HCT116 (cell line): ENCODE measurements around the gene RNF217. TPM values are rescaled to one million over a fixed set of nuclear protein-coding genes. Genes with fewer than 3 reads are reported as not detected.

ENCODE experiments used
- ATAC-seq: fragments of 200-7000 bp; cut with Tn5 transposase; 2 replicates; pipeline ENCODE4 v1.9.1; 2020; ENCODE audit warnings: mild to moderate bottlenecking, moderate library complexity
- BruUV-seq: library from RNA; stranded (reverse); fragments of 400-500 nt; replicated peaks from 2 replicates; lab custom pipeline; 2021; lab: Mats Ljungman, UMichigan
- CTCF ChIA-PET: fragments of 300-600 bp; sonication (Branson Sonifier 250); formaldehyde crosslinking; loops from one replicate; lab custom pipeline; 2021; ENCODE audit warnings: antibody characterized with exemption; lab: Charles Lee
- POLR2A ChIA-PET: fragments of 300-600, 350-600 bp; sonication (Branson Sonifier 250); formaldehyde crosslinking; loops from one replicate; lab custom pipeline; 2021; ENCODE audit warnings: antibody characterized with exemption; lab: Charles Lee
- RAD21 ChIA-PET, 2 experiments: fragments of 300-600 bp; sonication (Branson Sonifier 250); formaldehyde crosslinking; loops; one replicate each; lab custom pipeline; 2023; ENCODE audit warnings: low total read pairs in 2 of 2; ENCODE audit not compliant: uncharacterized antibody in 2 of 2, unreplicated experiment in 2 of 2, low non-redundant PET in 1 of 2; lab: Charles Lee
- DNase-seq: peaks from one replicate; pipeline ENCODE4 v3.0.0-alpha.2; 2010; ENCODE audit warnings: low read depth, low spot score
- H2AFZ ChIP-seq: fragments of 200-600 bp; shearing (Covaris generic), sonication (generic); 2 replicates; pipeline ENCODE4 v1.6.1; 2017; ENCODE audit warnings: low read depth, mixed run types, mixed read lengths, antibody characterized with exemption, low read length; ENCODE audit not compliant: poor library complexity, severe bottlenecking
- H3K27ac ChIP-seq: 2 replicates; pipeline ENCODE4 v1.5.1; 2012; ENCODE audit warnings: low read depth, low read length
- H3K27me3 ChIP-seq: fragments of 200-600 bp; sonication (generic); 2 replicates; pipeline ENCODE4 v1.6.1; 2016; ENCODE audit warnings: mixed run types, low read length, mixed read lengths; ENCODE audit not compliant: insufficient read depth
- H3K36me3 ChIP-seq, 2 experiments: fragments of 200-500 bp in 1 of 2; fragments of 200-600 bp in 1 of 2; sonication (Bioruptor generic) in 1 of 2; sonication (generic) in 1 of 2; 2 replicates each; pipeline versions ENCODE4 v1.5.1 to v1.6.1; 2014 to 2016; ENCODE audit warnings: low read length in 2 of 2, inconsistent platforms in 1 of 2, mixed read lengths in 1 of 2, mixed run types in 1 of 2; ENCODE audit not compliant: insufficient read depth in 2 of 2, control insufficient read depth in 1 of 2
- H3K4me1 ChIP-seq, 2 experiments: fragments of 200-600 bp in 1 of 2; sonication (generic) in 1 of 2; 2 replicates each; pipeline versions ENCODE4 v1.5.1 to v1.6.1; 2012 to 2017; ENCODE audit warnings: low read length in 2 of 2, inconsistent platforms in 1 of 2, mild to moderate bottlenecking in 1 of 2, mixed read lengths in 1 of 2, mixed run types in 1 of 2, moderate library complexity in 1 of 2; ENCODE audit not compliant: insufficient read depth in 2 of 2, control insufficient read depth in 1 of 2
- H3K4me2 ChIP-seq: fragments of 200-600 bp; sonication (generic); 2 replicates; pipeline ENCODE4 v1.6.1; 2017; ENCODE audit warnings: mixed run types, low read length, mixed read lengths
- H3K4me3 ChIP-seq, 2 experiments: fragments of 200-600 bp in 1 of 2; sonication (generic) in 1 of 2; replicated peaks in 1 of 2; 2 replicates each; pipeline ENCODE4 v1.5.1; 2011 to 2016; ENCODE audit warnings: low read length in 2 of 2, control low read depth in 1 of 2, low read depth in 1 of 2, mild to moderate bottlenecking in 1 of 2, mixed read lengths in 1 of 2, mixed run types in 1 of 2
- H3K79me2 ChIP-seq: fragments of 200-600 bp; sonication (generic); 2 replicates; pipeline ENCODE4 v1.6.1; 2017; ENCODE audit warnings: mild to moderate bottlenecking, mixed run types, low read length, moderate library complexity, mixed read lengths; ENCODE audit not compliant: insufficient read depth
- H3K9ac ChIP-seq: fragments of 200-600 bp; sonication (generic); 2 replicates; pipeline ENCODE4 v1.6.1; 2016; ENCODE audit warnings: low read length, mixed read lengths
- H3K9me2 ChIP-seq: fragments of 200-600 bp; sonication (generic), shearing (Covaris generic); 2 replicates; pipeline ENCODE4 v1.6.1; 2017; ENCODE audit warnings: mixed run types, mild to moderate bottlenecking, moderate library complexity; ENCODE audit not compliant: insufficient read depth
- H3K9me3 ChIP-seq, 2 experiments: fragments of 200-500 bp in 1 of 2; fragments of 200-600 bp in 1 of 2; sonication (Bioruptor generic) in 1 of 2; sonication (generic) in 1 of 2; 2 replicates each; pipeline ENCODE4 v1.6.1; 2014 to 2017; ENCODE audit warnings: low read length in 2 of 2, mixed read lengths in 2 of 2, inconsistent platforms in 1 of 2, low read depth in 1 of 2, mild to moderate bottlenecking in 1 of 2, mixed run types in 1 of 2, moderate library complexity in 1 of 2; ENCODE audit not compliant: control insufficient read depth in 1 of 2, insufficient read depth in 1 of 2
- H4K20me1 ChIP-seq: fragments of 200-600 bp; sonication (generic), shearing (Covaris generic); 2 replicates; pipeline ENCODE4 v1.6.1; 2017; ENCODE audit warnings: mixed run types, mild to moderate bottlenecking, moderate library complexity; ENCODE audit not compliant: insufficient read depth
- CEBPB ChIP-seq: IDR thresholded peaks from 2 replicates; pipeline ENCODE4 v1.6.1; 2012; ENCODE audit warnings: low read depth
- EGR1 ChIP-seq: IDR thresholded peaks from 2 replicates; pipeline ENCODE4 v1.6.1; 2012; ENCODE audit warnings: low read depth
- ELF1 ChIP-seq: IDR thresholded peaks from 2 replicates; pipeline ENCODE4 v1.6.1; 2012; ENCODE audit warnings: low read depth, borderline replicate concordance
- EZH2 ChIP-seq: fragments of 200-600 bp; sonication (generic); IDR thresholded peaks from 2 replicates; pipeline ENCODE4 v1.6.1; 2017; ENCODE audit warnings: antibody characterized with exemption, mixed run types
- FOSL1 ChIP-seq: IDR thresholded peaks from 2 replicates; pipeline ENCODE4 v1.6.1; 2012; ENCODE audit warnings: low read depth
- POLR2AphosphoS5 ChIP-seq: IDR thresholded peaks from 2 replicates; pipeline ENCODE4 v1.6.1; 2011; ENCODE audit warnings: mild to moderate bottlenecking, low read depth, low read length, moderate library complexity
- SIN3A ChIP-seq: IDR thresholded peaks from 2 replicates; pipeline ENCODE4 v1.6.1; 2012; ENCODE audit warnings: low read depth
- SP1 ChIP-seq: IDR thresholded peaks from 2 replicates; pipeline ENCODE4 v1.6.1; 2012; ENCODE audit warnings: low read depth
- SRF ChIP-seq: IDR thresholded peaks from 2 replicates; pipeline ENCODE4 v1.6.1; 2012; ENCODE audit warnings: low read depth
- TCF7L2 ChIP-seq: IDR thresholded peaks from 2 replicates; pipeline ENCODE4 v1.7.0; 2011; ENCODE audit warnings: borderline replicate concordance, inconsistent platforms; ENCODE audit not compliant: insufficient read depth, insufficient read length; ENCODE audit errors: extremely low read depth
- YY1 ChIP-seq: IDR thresholded peaks from 2 replicates; pipeline ENCODE4 v1.6.1; 2011; ENCODE audit warnings: low read length, low read depth, moderate library complexity, mild to moderate bottlenecking; ENCODE audit not compliant: insufficient replicate concordance; ENCODE audit errors: extremely low read depth
- ZFX ChIP-seq: fragments of 450-650 bp; IDR thresholded peaks from 2 replicates; pipeline ENCODE4 v1.6.1; 2017
- intact Hi-C: fragments of 100-400 bp; cut with micrococcal nuclease; formaldehyde crosslinking; loops from 2 replicates; pipeline ENCODE4 v1.10.0; 2022
- total RNA-seq: library from RNA; stranded (reverse); gene quantifications from one replicate; pipeline ENCODE4 v1.2.1, GENCODE V29; 2021; ENCODE audit not compliant: unreplicated experiment
- TF ChIP-seq, protein P1 (sequence below): IDR thresholded peaks from 2 replicates; pipeline ENCODE4 v1.6.1; 2012; ENCODE audit warnings: low read depth
- TF ChIP-seq, protein P2 (sequence below), 3 experiments: fragments of 200-600 bp in 1 of 3; sonication (generic) in 1 of 3; IDR thresholded peaks in 2 of 3; conservative IDR thresholded peaks in 1 of 3; 2 replicates each; pipeline ENCODE4 v1.5.1; 2012 to 2017; ENCODE audit warnings: low read depth in 2 of 3, low read length in 2 of 3, antibody characterized with exemption in 1 of 3, borderline replicate concordance in 1 of 3, control low read depth in 1 of 3, mild to moderate bottlenecking in 1 of 3, mixed read lengths in 1 of 3, mixed run types in 1 of 3, moderate library complexity in 1 of 3; ENCODE audit not compliant: insufficient read depth in 1 of 3
- TF ChIP-seq, protein P3 (sequence below): IDR thresholded peaks from 2 replicates; pipeline ENCODE4 v1.6.1; 2012
- TF ChIP-seq, protein P4 (sequence below): IDR thresholded peaks from 2 replicates; pipeline ENCODE4 v1.6.1; 2012
- TF ChIP-seq, protein P5 (sequence below): IDR thresholded peaks from 2 replicates; pipeline ENCODE4 v1.6.1; 2011; ENCODE audit warnings: mild to moderate bottlenecking, low read length, moderate library complexity; ENCODE audit not compliant: insufficient replicate concordance; ENCODE audit errors: extremely low read depth

RNF217 gene
- total RNA-seq, 1 experiment from 2014 or later = 20.4 TPM

DNA sequence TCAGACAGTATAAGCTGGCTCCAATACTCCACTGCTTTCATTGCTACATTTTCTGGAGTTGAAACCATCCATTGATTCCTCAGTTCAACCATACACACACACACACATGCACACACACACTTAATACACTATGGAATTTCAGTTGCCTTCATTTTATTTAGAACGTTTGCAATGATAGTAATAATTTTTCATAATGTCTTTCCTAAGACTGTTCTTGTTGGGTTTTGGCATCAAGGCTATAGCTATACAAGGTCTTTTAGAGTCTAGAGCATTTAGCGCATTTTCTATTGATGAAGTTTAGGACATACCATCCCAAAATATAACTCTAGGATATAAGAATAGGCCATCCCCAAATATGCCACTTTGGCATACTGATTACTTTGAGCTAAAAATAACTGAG, 175.8 kb downstream of the RNF217 start:
- intact Hi-C loops = no loop called here
- no TSS peak for BruUV-seq

More for the DNA sequence above, 175.8 kb downstream of the RNF217 start:
- no peak overlapping the region for H2AFZ ChIP-seq
- H3K9me2 ChIP-seq = no peaks in the 10 kb centered on the region; the same call in 1 of the 2 replicates
- no peak overlapping the region for H3K4me3 ChIP-seq
- ChIA-PET RAD21 (no interaction called here), CTCF (no interaction called here), POLR2A (no interaction called here)
- H3K9ac ChIP-seq = no peak overlapping the region
- H3K4me2 ChIP-seq = no peak overlapping the region
- no peaks in the 10 kb centered on the region for H3K27me3 ChIP-seq
- no peak overlapping the region for H3K27ac ChIP-seq
- DNase-seq = no peak
- H3K79me2 ChIP-seq = no peaks in the 10 kb centered on the region
- no peak for TF ChIP-seq SP1
- no peak for TF ChIP-seq FOSL1
- TF ChIP-seq ZFX = no peak
- TF ChIP-seq SIN3A = no peak
- no peak for TF ChIP-seq EGR1
- TF ChIP-seq, protein P1, sequence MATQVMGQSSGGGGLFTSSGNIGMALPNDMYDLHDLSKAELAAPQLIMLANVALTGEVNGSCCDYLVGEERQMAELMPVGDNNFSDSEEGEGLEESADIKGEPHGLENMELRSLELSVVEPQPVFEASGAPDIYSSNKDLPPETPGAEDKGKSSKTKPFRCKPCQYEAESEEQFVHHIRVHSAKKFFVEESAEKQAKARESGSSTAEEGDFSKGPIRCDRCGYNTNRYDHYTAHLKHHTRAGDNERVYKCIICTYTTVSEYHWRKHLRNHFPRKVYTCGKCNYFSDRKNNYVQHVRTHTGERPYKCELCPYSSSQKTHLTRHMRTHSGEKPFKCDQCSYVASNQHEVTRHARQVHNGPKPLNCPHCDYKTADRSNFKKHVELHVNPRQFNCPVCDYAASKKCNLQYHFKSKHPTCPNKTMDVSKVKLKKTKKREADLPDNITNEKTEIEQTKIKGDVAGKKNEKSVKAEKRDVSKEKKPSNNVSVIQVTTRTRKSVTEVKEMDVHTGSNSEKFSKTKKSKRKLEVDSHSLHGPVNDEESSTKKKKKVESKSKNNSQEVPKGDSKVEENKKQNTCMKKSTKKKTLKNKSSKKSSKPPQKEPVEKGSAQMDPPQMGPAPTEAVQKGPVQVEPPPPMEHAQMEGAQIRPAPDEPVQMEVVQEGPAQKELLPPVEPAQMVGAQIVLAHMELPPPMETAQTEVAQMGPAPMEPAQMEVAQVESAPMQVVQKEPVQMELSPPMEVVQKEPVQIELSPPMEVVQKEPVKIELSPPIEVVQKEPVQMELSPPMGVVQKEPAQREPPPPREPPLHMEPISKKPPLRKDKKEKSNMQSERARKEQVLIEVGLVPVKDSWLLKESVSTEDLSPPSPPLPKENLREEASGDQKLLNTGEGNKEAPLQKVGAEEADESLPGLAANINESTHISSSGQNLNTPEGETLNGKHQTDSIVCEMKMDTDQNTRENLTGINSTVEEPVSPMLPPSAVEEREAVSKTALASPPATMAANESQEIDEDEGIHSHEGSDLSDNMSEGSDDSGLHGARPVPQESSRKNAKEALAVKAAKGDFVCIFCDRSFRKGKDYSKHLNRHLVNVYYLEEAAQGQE = no peak
- TF ChIP-seq, protein P2, sequence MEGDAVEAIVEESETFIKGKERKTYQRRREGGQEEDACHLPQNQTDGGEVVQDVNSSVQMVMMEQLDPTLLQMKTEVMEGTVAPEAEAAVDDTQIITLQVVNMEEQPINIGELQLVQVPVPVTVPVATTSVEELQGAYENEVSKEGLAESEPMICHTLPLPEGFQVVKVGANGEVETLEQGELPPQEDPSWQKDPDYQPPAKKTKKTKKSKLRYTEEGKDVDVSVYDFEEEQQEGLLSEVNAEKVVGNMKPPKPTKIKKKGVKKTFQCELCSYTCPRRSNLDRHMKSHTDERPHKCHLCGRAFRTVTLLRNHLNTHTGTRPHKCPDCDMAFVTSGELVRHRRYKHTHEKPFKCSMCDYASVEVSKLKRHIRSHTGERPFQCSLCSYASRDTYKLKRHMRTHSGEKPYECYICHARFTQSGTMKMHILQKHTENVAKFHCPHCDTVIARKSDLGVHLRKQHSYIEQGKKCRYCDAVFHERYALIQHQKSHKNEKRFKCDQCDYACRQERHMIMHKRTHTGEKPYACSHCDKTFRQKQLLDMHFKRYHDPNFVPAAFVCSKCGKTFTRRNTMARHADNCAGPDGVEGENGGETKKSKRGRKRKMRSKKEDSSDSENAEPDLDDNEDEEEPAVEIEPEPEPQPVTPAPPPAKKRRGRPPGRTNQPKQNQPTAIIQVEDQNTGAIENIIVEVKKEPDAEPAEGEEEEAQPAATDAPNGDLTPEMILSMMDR (IDR thresholded peaks at IDR 0.05 in 2 of 3, conservative IDR thresholded peaks at IDR 0.05 in 1 of 3; ENCODE audit: borderline replicate concordance in 1 of 3, insufficient read depth in 1 of 3, low read depth in 2 of 3, low read length in 2 of 3) = no peak
- TF ChIP-seq, protein P3, sequence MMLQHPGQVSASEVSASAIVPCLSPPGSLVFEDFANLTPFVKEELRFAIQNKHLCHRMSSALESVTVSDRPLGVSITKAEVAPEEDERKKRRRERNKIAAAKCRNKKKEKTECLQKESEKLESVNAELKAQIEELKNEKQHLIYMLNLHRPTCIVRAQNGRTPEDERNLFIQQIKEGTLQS = no peak
- TF ChIP-seq YY1 = no peak
- TF ChIP-seq TCF7L2 = no peak
- TF ChIP-seq, protein P4, sequence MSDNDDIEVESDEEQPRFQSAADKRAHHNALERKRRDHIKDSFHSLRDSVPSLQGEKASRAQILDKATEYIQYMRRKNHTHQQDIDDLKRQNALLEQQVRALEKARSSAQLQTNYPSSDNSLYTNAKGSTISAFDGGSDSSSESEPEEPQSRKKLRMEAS = no peak
- no peak for TF ChIP-seq POLR2AphosphoS5
- no peak for TF ChIP-seq EZH2
- no peak for TF ChIP-seq CEBPB
- no peak for TF ChIP-seq SRF
- no peak for TF ChIP-seq ELF1
- TF ChIP-seq, protein P5, sequence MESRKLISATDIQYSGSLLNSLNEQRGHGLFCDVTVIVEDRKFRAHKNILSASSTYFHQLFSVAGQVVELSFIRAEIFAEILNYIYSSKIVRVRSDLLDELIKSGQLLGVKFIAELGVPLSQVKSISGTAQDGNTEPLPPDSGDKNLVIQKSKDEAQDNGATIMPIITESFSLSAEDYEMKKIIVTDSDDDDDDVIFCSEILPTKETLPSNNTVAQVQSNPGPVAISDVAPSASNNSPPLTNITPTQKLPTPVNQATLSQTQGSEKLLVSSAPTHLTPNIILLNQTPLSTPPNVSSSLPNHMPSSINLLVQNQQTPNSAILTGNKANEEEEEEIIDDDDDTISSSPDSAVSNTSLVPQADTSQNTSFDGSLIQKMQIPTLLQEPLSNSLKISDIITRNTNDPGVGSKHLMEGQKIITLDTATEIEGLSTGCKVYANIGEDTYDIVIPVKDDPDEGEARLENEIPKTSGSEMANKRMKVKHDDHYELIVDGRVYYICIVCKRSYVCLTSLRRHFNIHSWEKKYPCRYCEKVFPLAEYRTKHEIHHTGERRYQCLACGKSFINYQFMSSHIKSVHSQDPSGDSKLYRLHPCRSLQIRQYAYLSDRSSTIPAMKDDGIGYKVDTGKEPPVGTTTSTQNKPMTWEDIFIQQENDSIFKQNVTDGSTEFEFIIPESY = no peak
- no peaks in the 10 kb centered on the region for H3K36me3 ChIP-seq
- no peaks in the 10 kb centered on the region for H4K20me1 ChIP-seq
- H3K4me1 ChIP-seq = no peaks in the 10 kb centered on the region
- ATAC-seq = no peak
- H3K9me3 ChIP-seq = no peaks in the 10 kb centered on the region
